Right ventricle myocardium inferior (tissue), 1 donor: Measurements from ENCODE around the gene SCARF2. TPM values are rescaled to one million over a fixed set of nuclear protein-coding genes. Genes with fewer than 3 reads are reported as not detected.
A peak's percentile ranks its signal among the peaks of the same experiment; 100 is the strongest.
"Not testable (repeated sequence)": the region's sequence is repeated elsewhere in the genome, so short reads cannot be mapped to it uniquely, and the experiment has no call there.

Experiments used
- ATAC-seq: fragments of 200-7000 bp; cut with Tn5 transposase; one replicate; pipeline ENCODE4 v1.9.1; 2020; ENCODE audit warnings: mild to moderate bottlenecking, moderate library complexity
- DNase-seq: peaks from one replicate; pipeline ENCODE4 v3.0.0; 2021; ENCODE audit errors: missing footprints
- intact Hi-C: fragments of 100-400 bp; cut with DNase I; formaldehyde crosslinking; loops from one replicate; pipeline ENCODE4 v1.11.0; 2022
- total RNA-seq: library from RNA; stranded (reverse); fragmentation: NEBNext Ultra II Directional; extraction: Animal tissue kit (Norgen Biotek cat#: 25700); gene quantifications from one replicate; pipeline ENCODE4 v1.2.1, GENCODE V29; 2021
- donor health status: DM: no; HTN: yes; CAD: no; lungs with severe emphysema.

The SCARF2 gene
- total RNA-seq, 1 donor from 2014 or later: 3.0 TPM

DNA sequence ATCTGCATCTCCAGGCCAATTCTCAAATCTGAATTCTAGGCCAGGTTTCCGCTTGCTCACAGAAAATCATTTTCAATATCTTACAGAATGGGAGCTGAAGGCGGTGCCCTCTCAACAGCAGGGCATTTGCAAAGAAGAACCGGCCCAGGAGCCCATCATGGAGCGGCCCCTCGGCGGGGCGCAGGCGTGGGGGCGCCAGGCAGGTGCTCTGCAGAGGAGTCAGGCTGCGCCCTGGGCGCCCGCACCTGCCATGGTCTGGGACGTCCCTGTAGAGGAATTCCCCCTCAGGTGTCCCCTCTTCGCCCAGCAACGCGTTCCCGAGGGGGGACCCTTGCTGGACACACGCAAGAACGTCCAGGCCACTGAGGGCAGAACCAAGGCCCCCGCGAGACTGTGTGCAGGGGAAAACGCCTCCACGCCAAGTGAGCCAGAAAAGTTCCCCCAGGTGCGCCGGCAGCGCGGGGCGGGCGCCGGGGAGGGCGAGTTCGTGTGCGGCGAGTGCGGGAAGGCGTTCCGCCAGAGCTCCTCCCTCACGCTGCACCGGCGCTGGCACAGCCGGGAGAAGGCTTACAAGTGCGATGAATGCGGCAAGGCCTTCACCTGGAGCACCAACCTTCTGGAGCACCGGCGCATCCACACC is 32.2 kb downstream of the SCARF2 start:
- ATAC-seq: no peak
- DNase-seq: no peak
- intact Hi-C loops: no loop called here

- intact Hi-C loops: no loop called here
- DNase-seq: no peak
Measured at GRCh38 chr22:20404881-20405280, 32.7 kb downstream of the SCARF2 start.

DNA sequence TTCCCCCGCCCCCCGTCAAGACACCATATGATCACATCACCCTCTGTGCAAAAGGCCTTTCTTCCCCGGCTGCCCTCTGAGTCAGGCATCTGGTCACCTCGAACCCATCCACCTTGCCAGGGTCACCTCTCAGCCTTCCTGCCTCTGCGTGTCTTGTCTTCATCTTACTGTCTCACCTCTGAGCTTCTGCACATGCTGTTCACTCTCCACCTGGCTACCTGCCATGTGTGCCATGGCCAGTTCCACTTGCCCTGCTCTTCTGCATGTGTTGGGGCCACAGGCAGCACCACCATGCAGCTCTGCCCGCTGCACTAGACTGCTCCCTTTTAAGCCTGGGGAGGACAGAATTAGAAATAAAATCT is 33.9 kb downstream of the SCARF2 start:
- intact Hi-C loops: no loop called here
- no peak for DNase-seq
- no peak for ATAC-seq

More at GRCh38 chr22:20404881-20405280, 32.7 kb downstream of the SCARF2 start:
- no peak for ATAC-seq

- DNase-seq (no peak), ATAC-seq (no peak)
Measured at GRCh38 chr22:20402960-20403778, 34.5 kb downstream of the SCARF2 start.

GRCh38 chr22:20401376-20402014 is 36.1 kb downstream of the SCARF2 start:
- ATAC-seq: no peak
- intact Hi-C loops: no loop called here
- DNase-seq: no peak

More at GRCh38 chr22:20402960-20403778, 34.5 kb downstream of the SCARF2 start:
- intact Hi-C loops: no loop called here

GRCh38 chr22:20400606-20401375 is 36.8 kb downstream of the SCARF2 start:
- DNase-seq (no peak), ATAC-seq (no peak)
- intact Hi-C loops: no loop called here

GRCh38 chr22:20399866-20400605 is 37.6 kb downstream of the SCARF2 start:
- ATAC-seq: no peak
- intact Hi-C loops: loop anchor here (10.0 kb wide), 2 partner anchors 55 to 75 kb away; partner anchors contain the start of gene DGCR6L
- DNase-seq: no peak

- intact Hi-C loops: loop anchor here (10.0 kb wide), 2 partner anchors 56 to 74 kb away; partner anchors contain the start of gene DGCR6L
- ATAC-seq: no peak
- DNase-seq: no peak
Measured at GRCh38 chr22:20398420-20398819, 39.2 kb downstream of the SCARF2 start.

- intact Hi-C loops: loop anchor here (10.0 kb wide), 2 partner anchors 57 to 73 kb away; partner anchors contain the start of gene DGCR6L
- no peak for ATAC-seq
- DNase-seq: no peak
Measured at GRCh38 chr22:20397498-20397897, 40.1 kb downstream of the SCARF2 start.

GRCh38 chr22:20396639-20397038 is 41.0 kb downstream of the SCARF2 start:
- ATAC-seq (no peak), DNase-seq (no peak)
- intact Hi-C loops: loop anchor here (10.0 kb wide), 2 partner anchors 58 to 72 kb away; partner anchors contain the start of gene DGCR6L

DNA sequence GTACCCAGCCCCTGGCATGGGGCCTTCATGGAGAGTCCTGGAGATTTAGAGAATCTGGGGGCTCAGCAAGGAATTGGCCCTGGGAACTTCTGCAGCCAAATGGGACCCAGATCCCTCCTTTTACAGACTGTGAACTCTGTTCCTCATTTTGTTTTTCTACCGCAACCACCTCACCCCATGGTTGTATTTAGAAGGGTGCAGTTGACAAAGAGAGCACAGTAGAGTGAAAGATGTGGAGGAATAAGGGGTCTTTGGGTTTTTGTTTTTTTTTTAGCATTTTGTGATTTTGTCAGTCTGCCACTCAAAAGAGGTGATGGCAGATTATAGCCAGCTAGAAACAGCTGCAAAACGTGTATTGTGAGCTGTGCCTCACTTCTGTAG is 41.7 kb downstream of the SCARF2 start:
- intact Hi-C loops: loop anchor here (10.0 kb wide), 2 partner anchors 59 to 71 kb away; partner anchors contain the start of gene DGCR6L
- DNase-seq (no peak), ATAC-seq (no peak)

- no peak for ATAC-seq
- DNase-seq: no peak
- intact Hi-C loops: loop anchor here (10.0 kb wide), 2 partner anchors 59 to 71 kb away; partner anchors contain the start of gene DGCR6L
Measured at GRCh38 chr22:20395181-20395906, 42.3 kb downstream of the SCARF2 start.

- intact Hi-C loops: loop anchor here (10.0 kb wide), 2 partner anchors 61 to 69 kb away; partner anchors contain the start of gene DGCR6L
Measured at GRCh38 chr22:20393705-20394476, 43.7 kb downstream of the SCARF2 start, which contains the start of gene ZNF74. Gene ZNF74 (plus strand): TSS chr22:20394151. CDS start chr22:20394629, 478 bp downstream.

GRCh38 chr22:20392983-20393704 is 44.5 kb downstream of the SCARF2 start:
- intact Hi-C loops: loop anchor here (10.0 kb wide), 2 partner anchors 62 to 68 kb away; partner anchors contain the start of gene DGCR6L
- peak; percentile 17 for ATAC-seq
- DNase-seq: no peak

More at GRCh38 chr22:20393705-20394476, 43.7 kb downstream of the SCARF2 start, which contains the start of gene ZNF74:
- ATAC-seq (peak; percentile 97), DNase-seq (peak; percentile 95)

- not testable (repeated sequence) for DNase-seq
- intact Hi-C loops: loop anchor here (10.0 kb wide), 2 partner anchors 62 to 68 kb away; partner anchors contain the start of gene DGCR6L
Measured at GRCh38 chr22:20392365-20392881, 45.2 kb downstream of the SCARF2 start.

More at GRCh38 chr22:20392365-20392881, 45.2 kb downstream of the SCARF2 start:
- not testable (repeated sequence) for ATAC-seq
